Measurements from ENCODE around the gene EXOSC3. TPM values are rescaled to one million over a fixed set of nuclear protein-coding genes. Genes with fewer than 3 reads are reported as not detected.
"Not testable (repeated sequence)": the region's sequence is repeated elsewhere in the genome, so short reads cannot be mapped to it uniquely, and the experiment has no call there.

Gene EXOSC3
- total RNA-seq, 2 donors from 2014 or later = 26.2 to 34.6 TPM

GRCh38 chr9:37798677-37799076 lies 13.8 kb upstream of the EXOSC3 start:
- H3K36me3 Mint-ChIP-seq (ENCODE audit: low read depth) = peaks cover 4% of the 10 kb centered on the region
- H3K27me3 Mint-ChIP-seq = peaks cover 4% of the 10 kb centered on the region
- H3K4me1 Mint-ChIP-seq = peaks cover 20% of the 10 kb centered on the region
- ATAC-seq (no peak), DNase-seq (no peak)
- H3K4me3 Mint-ChIP-seq = no peak overlapping the region
- H3K27ac Mint-ChIP-seq = no peak overlapping the region
- H3K9me3 ChIP-seq (ENCODE audit: control insufficient read depth, low read length, poor library complexity, severe bottlenecking) = no peaks in the 10 kb centered on the region

DNA sequence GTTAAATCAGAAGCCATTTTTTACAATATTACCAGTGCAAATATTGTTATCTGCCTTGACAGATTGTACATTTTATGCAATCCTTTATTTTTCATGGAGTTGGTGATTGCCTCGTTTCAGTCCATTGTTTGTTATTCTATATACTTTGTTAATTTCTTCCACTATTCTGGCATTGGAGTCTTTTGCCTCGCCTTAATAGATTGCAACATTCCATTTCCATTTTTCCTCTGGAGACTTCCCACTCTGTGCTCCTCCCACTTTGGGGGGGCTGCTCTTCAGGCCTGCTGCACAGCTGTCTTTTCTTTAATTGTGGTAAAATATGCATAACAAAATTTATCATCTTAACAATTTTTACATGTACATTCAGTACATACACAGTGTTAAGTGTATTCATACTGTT lies 11.4 kb upstream of the EXOSC3 start:
- peaks cover 6% of the 10 kb centered on the region for H3K27me3 Mint-ChIP-seq
- H3K27ac Mint-ChIP-seq = no peak overlapping the region
- DNase-seq = no peak
- ATAC-seq = no peak
- H3K4me3 Mint-ChIP-seq = no peak overlapping the region
- no peaks in the 10 kb centered on the region for H3K9me3 ChIP-seq (ENCODE audit: control insufficient read depth, low read length, poor library complexity, severe bottlenecking)
- peaks cover 8% of the 10 kb centered on the region for H3K4me1 Mint-ChIP-seq
- peaks cover 4% of the 10 kb centered on the region for H3K36me3 Mint-ChIP-seq (ENCODE audit: low read depth)

DNA sequence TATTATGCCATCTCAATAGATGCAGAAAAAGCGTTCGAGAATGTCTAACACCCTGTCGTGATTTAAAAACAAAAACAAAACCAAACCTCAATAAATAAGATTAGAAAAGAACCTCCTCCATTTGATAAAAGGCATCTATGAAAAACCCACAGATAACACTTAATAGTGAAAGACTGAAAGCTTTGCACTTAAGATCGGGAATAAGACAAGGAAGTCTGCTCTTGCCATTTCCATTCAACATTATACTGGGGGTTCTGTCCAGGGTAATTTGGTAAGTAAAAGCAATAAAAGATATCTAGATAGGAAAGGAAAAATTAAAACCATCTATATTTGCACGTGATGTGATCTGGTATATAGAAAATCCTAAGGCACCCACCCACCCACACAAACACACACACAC lies 7.3 kb upstream of the EXOSC3 start:
- no peak for DNase-seq
- H3K9me3 ChIP-seq (ENCODE audit: control insufficient read depth, low read length, poor library complexity, severe bottlenecking) = no peaks in the 10 kb centered on the region
- Mint-ChIP-seq H3K36me3 (ENCODE audit: low read depth) (peaks cover 5% of the 10 kb centered on the region), H3K4me3 (no peak overlapping the region), H3K4me1 (peaks cover 4% of the 10 kb centered on the region), H3K27me3 (peaks cover 12% of the 10 kb centered on the region), H3K27ac (no peak overlapping the region)
- no peak for ATAC-seq

GRCh38 chr9:37790096-37790495 lies 5.2 kb upstream of the EXOSC3 start:
- no peaks in the 10 kb centered on the region for H3K9me3 ChIP-seq (ENCODE audit: control insufficient read depth, low read length, poor library complexity, severe bottlenecking)

GRCh38 chr9:37788332-37788731 lies 3.5 kb upstream of the EXOSC3 start:
- H3K9me3 ChIP-seq (ENCODE audit: control insufficient read depth, low read length, poor library complexity, severe bottlenecking) = no peaks in the 10 kb centered on the region
- DNase-seq = no peak
- H3K4me1 Mint-ChIP-seq = peaks cover 13% of the 10 kb centered on the region
- H3K4me3 Mint-ChIP-seq = no peak overlapping the region
- no peak overlapping the region for H3K27ac Mint-ChIP-seq
- ATAC-seq = no peak
- peaks cover 4% of the 10 kb centered on the region for H3K36me3 Mint-ChIP-seq (ENCODE audit: low read depth)
- H3K27me3 Mint-ChIP-seq = peaks cover 7% of the 10 kb centered on the region

More at GRCh38 chr9:37790096-37790495, 5.2 kb upstream of the EXOSC3 start:
- DNase-seq (no peak), ATAC-seq (no peak)
- Mint-ChIP-seq H3K27me3 (peaks cover 7% of the 10 kb centered on the region), H3K4me1 (peaks cover 7% of the 10 kb centered on the region), H3K4me3 (no peak overlapping the region), H3K36me3 (ENCODE audit: low read depth) (peaks cover 4% of the 10 kb centered on the region), H3K27ac (no peak overlapping the region)

- no peak overlapping the region for H3K27ac Mint-ChIP-seq
- H3K27me3 Mint-ChIP-seq = peaks cover 7% of the 10 kb centered on the region
- H3K9me3 ChIP-seq (ENCODE audit: control insufficient read depth, low read length, poor library complexity, severe bottlenecking) = no peaks in the 10 kb centered on the region
- peaks cover 24% of the 10 kb centered on the region for H3K4me1 Mint-ChIP-seq
- no peak for ATAC-seq
- H3K4me3 Mint-ChIP-seq = no peak overlapping the region
- peaks cover 10% of the 10 kb centered on the region for H3K36me3 Mint-ChIP-seq (ENCODE audit: low read depth)
- DNase-seq = no peak
Measured at GRCh38 chr9:37787059-37787458, 2.2 kb upstream of the EXOSC3 start.

DNA sequence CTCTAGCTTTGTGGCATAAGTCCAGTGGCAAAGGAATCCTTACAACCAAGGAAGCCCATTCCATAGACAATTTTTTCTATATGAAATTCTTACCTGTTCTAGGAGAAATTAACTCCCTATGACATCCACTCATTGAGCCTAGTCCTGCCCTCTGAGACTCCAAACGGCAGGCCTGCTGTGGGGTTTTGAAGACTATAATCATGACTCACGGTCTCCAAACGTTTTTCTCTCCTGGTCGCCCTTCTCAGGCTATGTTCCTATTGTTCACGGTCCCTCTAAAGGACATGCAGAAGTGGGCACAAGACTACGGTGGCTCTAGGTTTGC lies 611 bp downstream of the EXOSC3 start:
- H3K4me1 Mint-ChIP-seq = peaks cover 26% of the 10 kb centered on the region
- ATAC-seq = peak; percentile 4
- no peaks in the 10 kb centered on the region for H3K9me3 ChIP-seq (ENCODE audit: control insufficient read depth, low read length, poor library complexity, severe bottlenecking)

DNA sequence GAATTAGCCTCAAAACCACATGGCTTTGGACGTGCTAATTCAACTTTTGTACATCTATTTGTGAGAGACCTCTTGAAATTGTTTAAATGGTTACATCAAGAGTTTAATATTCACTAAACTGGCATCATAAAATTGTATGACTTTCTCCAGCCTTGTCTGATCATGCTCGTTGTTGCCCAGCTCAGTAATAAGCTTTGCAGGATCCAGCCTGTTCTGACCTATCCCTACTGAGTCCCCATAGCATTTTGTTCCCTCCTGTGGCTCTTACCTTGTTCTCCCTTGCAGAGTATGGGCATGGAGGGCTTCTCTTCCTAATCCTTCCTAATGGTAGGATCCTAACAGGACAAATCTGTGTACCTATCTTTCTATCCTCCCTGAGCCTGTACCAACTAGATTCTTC lies 6.3 kb downstream of the EXOSC3 start:
- no peaks in the 10 kb centered on the region for H3K27me3 Mint-ChIP-seq
- no peak for DNase-seq
- peak overlapping the region; percentile 66 for H3K27ac Mint-ChIP-seq
- H3K4me1 Mint-ChIP-seq = peaks cover 20% of the 10 kb centered on the region
- H3K36me3 Mint-ChIP-seq (ENCODE audit: low read depth) = peaks cover 9% of the 10 kb centered on the region
- ATAC-seq = no peak
- H3K9me3 ChIP-seq (ENCODE audit: control insufficient read depth, low read length, poor library complexity, severe bottlenecking) = no peaks in the 10 kb centered on the region
- no peak overlapping the region for H3K4me3 Mint-ChIP-seq

More for the DNA sequence above, 611 bp downstream of the EXOSC3 start:
- no peak for DNase-seq
- H3K27me3 Mint-ChIP-seq = no peaks in the 10 kb centered on the region
- H3K4me3 Mint-ChIP-seq = peak overlapping the region; percentile 98
- H3K36me3 Mint-ChIP-seq (ENCODE audit: low read depth) = peaks cover 9% of the 10 kb centered on the region
- peak overlapping the region; percentile 98 for H3K27ac Mint-ChIP-seq

DNA sequence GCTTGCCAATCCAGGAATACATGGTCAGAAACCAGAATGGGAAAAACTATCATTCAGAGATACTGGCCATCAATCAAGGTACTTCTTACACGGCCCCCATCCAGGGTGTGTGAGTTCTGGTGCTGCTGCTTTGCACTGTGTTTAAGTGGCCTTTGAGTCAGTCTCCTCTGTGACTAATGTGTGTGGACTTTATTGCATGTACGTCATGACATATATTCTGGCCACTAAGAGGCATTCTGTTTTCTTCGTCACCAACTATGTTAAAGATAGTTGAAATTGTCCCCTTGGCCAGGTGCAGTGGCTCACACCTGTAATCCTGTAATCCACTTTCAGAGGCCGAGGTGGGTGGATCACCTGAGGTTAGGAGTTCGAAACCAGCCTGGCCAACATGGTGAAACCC lies 8.5 kb downstream of the EXOSC3 start:
- H3K36me3 Mint-ChIP-seq (ENCODE audit: low read depth) = peaks cover 3% of the 10 kb centered on the region
- no peak for DNase-seq
- H3K4me1 Mint-ChIP-seq = peaks cover 8% of the 10 kb centered on the region
- H3K9me3 ChIP-seq (ENCODE audit: control insufficient read depth, low read length, poor library complexity, severe bottlenecking) = no peaks in the 10 kb centered on the region
- no peak for ATAC-seq
- H3K27ac Mint-ChIP-seq = no peak overlapping the region
- H3K4me3 Mint-ChIP-seq = no peak overlapping the region
- no peaks in the 10 kb centered on the region for H3K27me3 Mint-ChIP-seq

GRCh38 chr9:37775216-37775919 lies 9.5 kb downstream of the EXOSC3 start:
- Mint-ChIP-seq H3K4me3 (no peak overlapping the region), H3K4me1 (peaks cover 8% of the 10 kb centered on the region), H3K36me3 (ENCODE audit: low read depth) (no peaks in the 10 kb centered on the region), H3K27ac (no peak overlapping the region), H3K27me3 (no peaks in the 10 kb centered on the region)
- no peaks in the 10 kb centered on the region for H3K9me3 ChIP-seq (ENCODE audit: control insufficient read depth, low read length, poor library complexity, severe bottlenecking)
- no peak for DNase-seq
- no peak for ATAC-seq

DNA sequence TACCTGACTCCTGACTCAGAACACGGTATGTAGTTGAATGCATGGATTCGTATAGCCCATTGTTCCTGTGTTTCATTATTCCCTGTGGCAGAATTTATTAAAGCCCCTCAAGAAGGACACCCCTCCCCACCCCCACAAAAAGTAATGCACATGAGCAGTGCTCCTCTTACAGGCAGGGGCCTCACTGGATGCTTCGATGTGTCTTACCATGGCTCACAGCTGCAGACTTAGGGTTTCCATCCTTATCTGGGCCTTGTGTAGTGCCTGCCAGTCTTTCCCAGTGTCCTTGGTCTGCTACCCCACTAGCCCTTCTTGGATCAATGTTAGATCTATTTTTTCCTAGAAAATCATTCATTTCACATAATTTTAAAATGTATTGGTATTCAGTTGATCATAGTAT lies 14.9 kb downstream of the EXOSC3 start:
- no peaks in the 10 kb centered on the region for H3K9me3 ChIP-seq (ENCODE audit: control insufficient read depth, low read length, poor library complexity, severe bottlenecking)
- peaks cover 11% of the 10 kb centered on the region for H3K4me1 Mint-ChIP-seq
- DNase-seq = no peak
- H3K27ac Mint-ChIP-seq = no peak overlapping the region
- no peak overlapping the region for H3K4me3 Mint-ChIP-seq
- no peak for ATAC-seq
- no peaks in the 10 kb centered on the region for H3K36me3 Mint-ChIP-seq (ENCODE audit: low read depth)
- no peaks in the 10 kb centered on the region for H3K27me3 Mint-ChIP-seq

DNA sequence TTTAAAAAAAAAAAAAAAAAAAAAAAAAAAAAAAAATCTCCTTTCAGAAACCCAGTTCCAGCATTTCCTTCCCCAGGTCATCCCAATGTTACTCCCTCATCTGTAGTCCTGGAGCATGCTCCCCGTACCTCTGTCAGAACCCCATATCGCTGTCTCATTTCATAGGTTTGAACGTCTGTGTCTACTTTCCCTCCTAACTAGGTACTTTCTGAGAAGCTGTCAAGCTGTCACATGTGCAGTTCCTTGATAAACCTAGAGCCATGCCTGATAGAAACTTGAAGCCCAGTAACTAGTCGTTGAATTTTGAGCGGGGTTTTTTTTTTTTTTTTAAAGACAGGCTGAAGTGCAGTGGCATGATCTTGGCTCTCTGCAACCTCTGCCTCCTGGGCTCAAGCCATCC lies 15.6 kb downstream of the EXOSC3 start:
- no peaks in the 10 kb centered on the region for H3K27me3 Mint-ChIP-seq
- H3K9me3 ChIP-seq (ENCODE audit: control insufficient read depth, low read length, poor library complexity, severe bottlenecking) = no peaks in the 10 kb centered on the region
- DNase-seq (no peak), ATAC-seq (no peak)
- no peak overlapping the region for H3K4me3 Mint-ChIP-seq
- H3K4me1 Mint-ChIP-seq = peaks cover 11% of the 10 kb centered on the region
- no peaks in the 10 kb centered on the region for H3K36me3 Mint-ChIP-seq (ENCODE audit: low read depth)
- H3K27ac Mint-ChIP-seq = no peak overlapping the region

DNA sequence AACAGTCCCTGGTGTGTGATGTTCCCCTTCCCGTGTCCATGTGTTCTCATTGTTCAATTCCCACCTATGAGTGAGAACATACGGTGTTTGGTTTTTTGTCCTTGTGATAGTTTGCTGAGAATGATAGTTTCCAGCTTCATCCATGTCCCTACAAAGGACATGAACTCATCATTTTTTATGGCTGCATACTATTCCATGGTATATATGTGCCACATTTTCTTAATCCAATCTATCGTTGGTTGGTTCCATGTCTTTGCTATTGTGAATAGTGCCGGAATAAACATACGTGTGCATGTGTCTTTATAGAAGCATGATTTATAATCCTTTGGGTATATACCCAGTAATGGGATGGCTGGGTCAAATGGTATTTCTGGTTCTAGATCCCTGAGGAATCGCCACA lies 19.6 kb downstream of the EXOSC3 start:
- ATAC-seq; H3K27me3 Mint-ChIP-seq; H3K27ac Mint-ChIP-seq; H3K4me3 Mint-ChIP-seq; H3K36me3 Mint-ChIP-seq (ENCODE audit: low read depth); DNase-seq; H3K9me3 ChIP-seq (ENCODE audit: control insufficient read depth, low read length, poor library complexity, severe bottlenecking): not testable (repeated sequence)
- peaks cover 20% of the 10 kb centered on the region for H3K4me1 Mint-ChIP-seq

GRCh38 chr9:37761511-37761910 lies 23.4 kb downstream of the EXOSC3 start:
- ATAC-seq (no peak), DNase-seq (no peak)
- Mint-ChIP-seq H3K36me3 (ENCODE audit: low read depth) (peaks cover 5% of the 10 kb centered on the region), H3K27ac (no peak overlapping the region), H3K4me1 (peaks cover 13% of the 10 kb centered on the region), H3K27me3 (no peaks in the 10 kb centered on the region), H3K4me3 (no peak overlapping the region)
- no peaks in the 10 kb centered on the region for H3K9me3 ChIP-seq (ENCODE audit: control insufficient read depth, low read length, poor library complexity, severe bottlenecking)
